SHP77 (cell line): ENCODE results near the gene ROBO1.
A peak's percentile ranks its signal among the peaks of the same experiment; 100 is the strongest.
"Not testable (repeated sequence)": the region's sequence is repeated elsewhere in the genome, so short reads cannot be mapped to it uniquely, and the experiment has no call there.

Experiments
- DNase-seq, 2 experiments: peaks; one replicate each; lab custom pipeline; 2025; lab: John Stamatoyannopoulos, UW

The ROBO1 gene

DNA sequence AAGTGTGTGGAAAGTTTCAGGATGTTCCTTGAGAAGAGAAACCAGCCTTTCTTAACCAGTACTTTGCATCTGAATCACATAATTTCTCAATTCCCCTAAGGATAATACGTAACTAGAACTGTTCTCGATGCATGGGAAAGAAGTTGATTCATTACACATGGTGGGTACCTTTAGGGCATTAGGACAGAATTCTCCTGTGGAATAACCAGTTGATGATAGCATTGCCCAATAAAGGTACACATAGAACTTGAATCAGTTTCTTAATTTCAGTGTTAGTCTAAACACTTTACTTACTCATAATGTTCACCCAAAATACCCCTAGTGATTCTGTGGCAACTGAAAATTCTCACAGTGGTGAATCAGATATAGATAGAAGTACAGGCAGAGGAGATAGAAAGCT, 1030.9 kb downstream of the ROBO1 start:
- DNase-seq: no peak

DNA sequence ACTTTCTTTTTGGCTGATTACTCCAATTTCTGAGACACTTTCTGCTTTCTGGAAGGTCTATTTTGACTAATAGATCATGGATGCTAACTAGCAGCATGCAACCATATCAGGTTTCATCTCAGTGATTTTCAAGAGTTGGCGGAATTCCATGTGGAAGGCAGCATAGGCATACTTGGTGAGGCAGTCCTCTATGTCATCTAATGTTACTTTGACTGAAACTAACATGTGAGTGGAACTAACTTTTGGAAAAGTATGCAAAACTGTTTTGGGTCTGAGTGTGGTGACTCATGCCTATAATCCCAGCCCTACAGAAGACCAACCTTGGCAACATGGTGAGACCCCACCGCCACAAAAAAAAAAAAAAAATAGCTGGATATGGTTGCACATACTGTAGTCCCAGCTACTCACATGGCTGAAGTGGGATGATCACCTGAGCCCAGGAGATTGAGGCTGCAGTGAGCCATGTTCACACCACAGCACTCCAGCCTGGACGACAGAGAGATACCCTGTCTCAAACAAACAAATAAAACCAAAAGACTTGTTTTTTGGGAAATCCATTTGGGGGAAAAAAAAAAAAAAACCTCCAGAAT, 1033.7 kb downstream of the ROBO1 start:
- peak; percentile 38 to 40 for DNase-seq

DNA sequence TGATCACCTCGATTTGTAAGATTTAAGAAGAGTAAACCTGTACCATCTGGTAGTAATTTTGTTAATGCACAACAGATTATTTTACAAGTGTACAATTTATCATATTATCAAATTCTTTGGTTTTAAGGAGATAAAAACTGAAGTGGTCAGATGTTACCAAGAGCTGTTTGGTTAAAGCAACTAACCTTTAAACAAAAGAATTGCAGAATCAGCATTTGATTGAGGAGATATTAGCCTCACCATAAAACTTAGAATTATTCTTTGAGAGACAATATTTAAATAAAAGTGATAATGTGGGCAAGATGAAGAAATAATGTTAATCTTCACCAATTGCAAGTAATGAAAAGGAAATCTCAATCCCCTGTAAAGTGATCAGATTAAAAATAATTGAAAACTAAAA, 1034.9 kb downstream of the ROBO1 start:
- DNase-seq: no peak

DNA sequence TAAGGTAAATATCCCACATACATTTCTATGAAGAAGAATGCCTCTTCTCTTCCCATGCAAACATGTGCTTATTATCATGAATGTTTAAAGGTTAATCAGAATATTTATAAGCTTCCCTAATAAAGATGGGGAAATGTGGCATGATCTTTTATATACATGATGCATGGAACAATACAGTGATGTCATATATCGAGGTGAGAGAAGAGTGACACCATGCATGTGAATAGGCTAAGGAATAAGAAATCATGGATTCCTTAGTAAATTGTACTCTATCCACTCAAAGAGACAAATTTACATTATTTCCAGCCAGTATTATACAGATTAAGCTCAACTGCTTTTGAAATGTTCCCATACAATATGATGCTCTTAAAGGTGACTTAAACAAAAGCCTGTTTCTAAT, 1035.3 kb downstream of the ROBO1 start:
- DNase-seq: no peak

DNA sequence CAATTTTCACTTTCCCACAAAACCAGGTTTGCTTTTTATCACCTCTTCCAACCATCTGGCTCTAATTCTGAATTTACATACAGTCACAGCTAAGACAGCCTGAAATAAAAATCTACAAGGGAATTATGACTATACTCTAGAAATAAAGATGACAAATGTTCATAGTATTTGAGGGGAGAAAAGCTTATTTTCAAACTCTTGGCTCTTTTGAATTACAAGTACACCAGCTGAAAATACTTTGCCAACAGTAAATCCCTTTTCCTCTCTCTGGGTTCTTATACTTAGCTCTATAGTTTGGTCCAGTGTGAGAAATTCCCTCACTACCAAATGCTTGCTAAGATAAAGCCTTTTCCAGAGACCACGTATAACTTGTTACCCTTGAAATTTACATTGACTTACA, 1037.9 kb downstream of the ROBO1 start:
- no peak for DNase-seq

DNA sequence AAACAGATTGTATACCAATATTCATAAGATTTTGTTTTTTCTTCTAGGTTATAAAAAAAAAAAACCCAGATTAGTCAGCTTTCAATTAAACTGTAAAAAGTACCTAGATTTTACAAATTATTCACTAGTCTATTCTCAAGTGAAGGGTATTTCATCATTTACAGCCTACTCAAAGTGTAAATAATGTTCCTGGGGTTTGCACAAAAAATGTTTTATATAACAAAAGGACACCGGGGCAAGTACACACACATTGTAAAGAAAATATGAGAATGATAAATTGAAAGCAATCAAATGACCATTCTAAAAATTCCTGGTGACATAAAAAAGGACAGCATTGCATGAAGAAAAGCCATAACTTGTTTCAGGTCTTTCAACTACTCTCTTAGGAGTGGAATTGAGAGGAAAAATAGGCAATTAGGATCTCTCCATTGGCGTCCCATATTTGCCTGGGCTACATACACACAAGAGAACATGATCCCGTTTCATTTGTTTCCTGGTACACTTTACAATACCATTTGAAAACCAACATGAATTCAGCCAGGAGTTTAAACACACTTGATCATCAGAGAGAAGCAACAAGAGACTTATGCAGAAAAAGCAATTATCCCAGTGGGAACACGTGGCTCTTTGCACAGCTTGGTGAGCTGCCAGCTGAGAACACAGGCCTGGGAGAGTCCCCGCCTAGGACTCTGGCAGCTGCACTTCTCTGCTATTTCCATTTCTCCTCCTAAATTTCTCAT, 1039.2 kb downstream of the ROBO1 start:
- peak; percentile 93 for DNase-seq

DNA sequence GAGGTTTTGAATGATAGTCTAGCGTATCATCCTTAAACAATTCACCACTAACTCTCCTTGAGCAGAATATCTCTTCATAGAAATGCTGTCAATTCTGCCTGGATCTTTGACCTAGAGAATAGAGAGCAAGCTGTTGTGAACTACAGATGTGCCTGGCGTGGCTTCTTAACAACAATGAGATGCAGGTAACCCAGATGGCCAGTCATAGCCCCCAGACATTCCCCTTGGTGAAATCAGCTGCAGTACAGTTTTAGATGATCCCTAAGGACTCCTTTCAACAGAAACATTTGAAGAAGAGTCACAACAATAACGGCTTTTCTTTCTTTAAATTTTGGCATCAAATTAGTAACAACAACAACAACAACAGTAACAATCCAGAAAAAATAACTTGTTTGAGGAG, 1041.3 kb downstream of the ROBO1 start:
- no peak for DNase-seq

DNA sequence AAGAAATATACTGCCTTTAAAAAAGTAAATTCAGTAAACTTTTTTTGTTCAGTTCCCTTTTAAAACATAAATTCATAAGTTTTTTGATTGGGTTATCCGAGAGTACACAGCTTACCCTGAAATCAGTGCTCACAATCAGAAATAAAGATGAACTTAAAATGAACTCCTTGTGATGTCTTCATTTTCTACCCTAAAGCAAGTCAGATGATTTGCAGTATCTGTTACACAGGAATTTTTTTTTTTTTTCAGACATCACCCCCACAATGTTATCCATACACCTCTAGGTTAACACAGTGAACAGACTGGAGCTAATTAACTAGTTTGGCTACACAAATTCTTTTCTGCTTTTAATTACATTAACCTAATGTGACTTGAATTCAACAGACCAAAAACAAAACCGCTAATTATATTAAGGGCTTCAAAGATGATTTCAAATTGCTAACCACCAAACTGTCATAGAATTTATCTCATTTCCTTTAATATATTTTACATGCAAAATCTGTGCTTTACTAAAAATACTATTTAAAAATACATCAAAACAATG, 1042.0 kb downstream of the ROBO1 start:
- DNase-seq: no peak

DNA sequence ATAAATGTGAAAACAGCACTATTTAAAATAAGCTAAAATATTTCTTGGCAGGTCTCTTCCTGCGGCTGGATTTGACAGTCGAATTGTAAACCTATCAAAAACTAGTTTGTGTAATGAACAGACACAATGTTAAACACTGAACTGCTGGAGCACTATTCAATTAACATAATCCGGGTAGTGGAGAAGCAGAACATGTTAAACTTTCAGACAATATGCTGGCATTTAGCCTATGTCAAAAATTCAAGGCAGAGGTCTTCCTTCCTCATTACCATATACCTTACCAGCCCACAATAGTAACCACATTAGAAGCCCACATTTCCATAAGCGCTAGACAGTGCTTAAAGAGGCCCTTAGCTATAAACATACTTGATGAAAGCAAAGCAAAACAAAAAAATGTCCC, 1042.9 kb downstream of the ROBO1 start:
- DNase-seq: no peak

DNA sequence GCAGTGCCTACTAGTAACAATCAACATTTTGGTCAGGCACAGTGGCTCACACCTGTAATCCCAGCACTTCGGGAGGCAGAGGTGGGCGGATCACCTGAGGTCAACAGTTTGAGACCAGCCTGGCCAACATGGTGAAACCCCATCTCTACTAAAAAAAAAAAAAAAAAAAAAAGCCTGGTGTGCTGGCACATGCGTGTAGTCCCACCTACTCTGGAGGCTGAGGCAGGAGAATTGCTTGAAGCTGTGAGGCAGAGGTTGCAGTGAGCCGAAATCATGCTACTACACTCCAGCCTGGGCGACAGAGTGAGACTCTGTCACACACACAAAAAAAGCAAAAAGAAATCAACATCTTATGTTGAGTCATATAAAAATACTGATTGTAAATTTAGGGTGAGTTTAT, 1043.4 kb downstream of the ROBO1 start:
- DNase-seq: not testable (repeated sequence)

DNA sequence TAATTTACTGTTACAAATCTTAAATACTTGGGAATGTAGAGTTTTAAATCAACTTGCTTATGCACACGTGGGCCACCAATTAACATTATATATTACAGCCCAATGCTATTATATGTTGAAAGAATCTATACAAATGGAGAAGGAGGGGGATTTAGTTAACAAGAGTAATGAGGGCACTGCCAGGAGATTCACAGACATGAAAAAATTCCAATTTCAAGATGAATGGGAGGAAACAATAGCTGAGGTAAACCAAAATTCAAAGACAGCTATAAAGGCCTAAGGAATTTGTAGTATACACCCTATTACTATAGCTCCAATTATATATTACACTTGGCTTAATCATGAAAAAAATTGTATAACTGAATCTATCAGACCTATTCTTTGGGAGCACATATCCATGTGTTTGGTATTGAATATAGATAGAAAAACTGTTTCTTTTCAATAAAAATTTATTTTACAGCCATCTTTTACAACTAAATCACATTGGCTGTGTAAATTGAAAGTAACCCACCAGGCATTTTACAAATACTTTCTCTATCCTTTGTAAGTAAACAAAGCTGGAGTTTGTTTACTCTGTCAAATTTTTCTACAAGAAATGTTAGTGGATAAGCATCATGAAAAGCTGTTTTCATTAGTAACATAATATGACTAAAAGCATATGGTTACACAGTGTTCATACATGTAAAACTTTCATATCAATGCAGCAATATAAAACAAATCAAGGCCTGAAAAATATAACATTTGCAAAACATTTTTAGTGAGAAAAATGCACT, 1045.8 kb downstream of the ROBO1 start:
- no peak for DNase-seq

DNA sequence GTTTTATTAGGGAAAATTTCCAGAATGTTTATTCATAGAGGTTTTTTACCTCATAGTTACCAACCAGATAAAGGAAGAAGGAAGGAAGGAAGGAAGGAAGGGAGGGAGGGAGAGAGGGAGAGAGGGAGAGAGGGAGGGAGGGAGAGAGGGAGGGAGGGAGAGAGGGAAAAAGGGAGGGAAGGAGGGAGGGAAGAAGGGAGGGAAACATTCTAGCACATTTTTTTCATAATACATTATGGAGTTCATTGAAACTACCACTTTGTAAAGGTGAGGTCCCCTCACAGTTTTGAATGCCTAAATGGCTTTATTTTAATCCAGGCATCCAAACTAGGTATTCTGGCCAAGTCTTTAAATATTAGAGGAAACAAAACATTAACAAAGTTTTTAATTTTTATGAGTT, 1049.1 kb downstream of the ROBO1 start:
- DNase-seq: no peak

DNA sequence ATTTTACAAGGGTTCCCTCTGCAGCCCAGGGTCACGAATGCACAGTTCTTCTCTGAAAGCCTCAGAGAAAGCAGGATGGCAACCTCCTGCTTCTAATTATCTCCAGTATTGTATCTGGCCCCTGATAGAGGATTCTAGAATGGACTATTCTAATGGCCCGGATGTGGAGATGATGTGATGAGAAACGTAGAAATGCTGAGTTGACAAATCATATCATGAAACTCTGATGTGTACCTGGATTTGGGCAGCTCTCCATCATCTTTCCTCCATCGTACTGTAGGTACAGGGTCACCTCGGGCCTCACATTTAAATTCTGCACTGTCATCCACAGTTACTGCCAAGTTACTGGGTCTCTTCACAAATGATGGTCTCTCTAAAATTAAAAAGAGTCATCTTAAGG, 1050.8 kb downstream of the ROBO1 start:
- no peak for DNase-seq

DNA sequence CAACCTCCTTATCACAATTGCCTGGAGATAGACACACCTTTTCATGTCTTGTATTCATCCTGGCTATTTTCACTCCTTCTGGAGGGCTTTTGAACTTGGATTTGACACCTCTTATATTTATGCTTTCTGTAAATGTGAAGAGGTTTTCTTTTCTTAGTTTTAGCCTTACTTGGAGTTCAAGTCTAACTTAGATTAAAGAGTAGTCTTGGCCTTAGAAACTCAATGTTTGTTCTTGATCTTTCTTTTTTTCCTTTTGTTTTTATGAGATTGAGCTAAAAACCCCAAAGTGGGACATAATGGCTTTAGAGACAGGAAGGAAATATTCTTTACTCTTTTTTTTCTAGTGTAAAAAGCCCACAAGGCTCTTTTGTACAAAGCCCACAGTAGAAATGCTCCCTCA, 1054.9 kb downstream of the ROBO1 start:
- no peak for DNase-seq

DNA sequence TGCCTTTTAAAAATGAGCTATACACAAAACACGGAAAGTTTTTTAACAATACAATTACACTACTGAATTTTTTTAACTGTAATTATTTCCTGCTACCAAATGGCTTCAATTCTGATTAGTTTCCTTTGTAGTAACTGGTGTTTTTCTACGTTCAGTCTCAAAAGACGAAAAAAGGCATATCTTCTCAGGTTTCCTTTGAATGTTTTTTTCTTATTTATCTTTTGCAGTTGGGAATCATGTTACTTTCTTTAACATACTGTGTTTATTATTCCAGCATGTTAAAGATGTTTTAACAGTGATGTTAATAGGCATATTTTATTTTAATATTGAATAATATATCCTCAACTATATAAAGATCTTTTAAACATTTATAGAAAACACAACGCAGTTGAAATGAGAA, 1055.5 kb downstream of the ROBO1 start:
- no peak for DNase-seq

DNA sequence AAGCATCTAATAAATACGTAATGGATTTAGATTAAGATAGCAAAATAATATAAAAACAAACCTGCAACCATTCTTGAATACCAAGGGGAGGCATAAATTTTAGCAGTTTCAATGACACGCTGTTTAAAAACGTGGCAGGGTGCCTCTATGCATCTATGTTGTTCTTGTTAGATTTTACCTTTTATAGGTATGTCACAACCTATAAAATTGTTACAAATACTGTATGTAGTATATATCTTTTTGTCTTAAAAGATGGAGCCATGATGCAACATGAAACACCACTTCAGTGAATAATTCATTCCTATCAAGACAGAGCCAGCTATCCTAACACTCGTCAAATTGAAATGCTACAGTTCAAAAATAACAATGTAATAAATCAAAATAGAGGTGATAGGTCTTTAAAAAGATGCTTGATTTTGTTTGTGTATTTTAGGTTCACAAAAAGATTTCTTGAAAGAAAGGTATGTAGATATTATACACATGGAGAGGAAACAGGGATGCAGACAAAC, 1059.2 kb downstream of the ROBO1 start:
- DNase-seq: no peak

DNA sequence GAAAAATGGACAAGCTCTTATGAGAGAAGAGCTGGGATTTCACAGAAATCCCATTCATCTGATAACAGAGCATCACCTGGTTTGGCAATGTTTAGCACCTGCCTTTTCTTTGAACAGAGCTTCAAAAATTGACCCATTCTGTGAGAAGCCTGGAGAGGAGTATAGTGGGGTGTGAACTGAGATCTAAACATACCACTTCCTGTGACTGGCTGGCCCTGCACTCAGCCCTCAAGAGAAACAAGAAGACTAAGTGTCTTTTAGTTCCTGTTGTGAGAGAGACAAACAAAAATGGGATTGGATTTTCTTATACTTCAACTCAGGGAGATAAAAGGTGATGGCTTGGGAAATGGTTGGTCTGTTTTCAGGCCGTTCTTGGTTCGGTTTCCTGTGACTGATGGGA, 1060.2 kb downstream of the ROBO1 start:
- no peak for DNase-seq

DNA sequence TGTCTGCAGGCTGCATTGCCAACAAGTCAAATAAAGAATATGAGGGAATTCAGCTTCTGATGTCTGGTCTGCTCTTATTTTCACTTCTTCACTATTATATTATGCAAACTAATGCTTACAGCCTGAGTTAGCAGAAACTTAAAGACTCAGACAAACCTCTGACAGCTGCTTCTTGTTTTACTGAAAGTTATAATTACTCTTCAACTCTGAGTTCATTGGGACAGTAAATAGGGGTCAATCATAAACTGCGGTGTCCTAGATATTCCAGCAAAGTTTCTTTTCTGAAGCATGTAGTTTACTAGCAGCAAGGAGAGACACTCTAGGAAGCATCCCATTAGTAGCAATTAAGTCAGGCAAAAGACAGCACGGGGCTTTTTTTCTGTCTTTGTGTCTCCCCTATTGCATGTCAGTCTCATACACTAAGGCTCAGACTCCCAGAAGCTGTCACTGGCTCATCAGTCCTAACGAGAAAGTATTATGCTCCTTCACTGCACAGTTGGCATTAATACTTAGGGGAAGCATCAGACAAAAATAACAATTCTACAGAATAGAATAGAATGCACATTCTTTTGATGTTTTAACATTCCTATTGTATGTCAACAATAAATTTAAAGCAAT, 1060.8 kb downstream of the ROBO1 start:
- DNase-seq: no peak

DNA sequence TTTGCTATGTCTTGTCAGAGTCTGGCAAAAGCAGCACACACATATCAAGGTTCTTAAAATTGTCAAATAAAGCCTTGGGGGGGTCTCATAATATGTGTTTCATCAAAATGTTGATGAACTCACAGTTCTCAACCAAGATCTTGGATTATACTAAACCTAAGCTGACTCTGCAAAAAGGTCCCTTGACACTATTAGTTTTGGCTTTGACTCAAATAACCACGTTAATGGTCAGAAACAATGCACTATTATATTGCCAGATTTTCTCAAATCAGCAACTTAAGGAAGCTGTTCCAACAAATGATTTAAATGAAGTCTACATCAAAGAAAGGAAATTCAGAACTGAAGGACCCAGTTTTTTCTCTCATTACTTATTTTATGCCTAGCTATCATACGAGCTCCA, 1063.9 kb downstream of the ROBO1 start:
- no peak for DNase-seq

DNA sequence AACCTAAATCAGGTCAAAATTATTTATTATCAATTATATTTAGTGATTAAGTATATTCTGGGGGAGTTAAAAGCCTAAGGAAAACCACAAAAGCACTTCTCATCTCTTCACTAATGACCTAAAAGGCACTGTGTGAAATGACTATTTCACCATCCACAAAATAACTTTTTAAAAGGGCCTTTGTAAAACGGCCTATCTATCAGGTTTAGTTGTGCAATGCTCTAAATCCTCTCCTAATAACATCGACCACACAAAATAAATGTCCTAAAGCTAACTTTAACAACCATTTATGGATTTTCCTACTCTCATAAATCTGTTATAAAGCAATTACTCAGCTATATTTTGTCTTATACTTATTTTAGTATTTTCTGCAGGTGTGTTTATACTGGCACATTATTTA, 1066.3 kb downstream of the ROBO1 start:
- no peak for DNase-seq

DNA sequence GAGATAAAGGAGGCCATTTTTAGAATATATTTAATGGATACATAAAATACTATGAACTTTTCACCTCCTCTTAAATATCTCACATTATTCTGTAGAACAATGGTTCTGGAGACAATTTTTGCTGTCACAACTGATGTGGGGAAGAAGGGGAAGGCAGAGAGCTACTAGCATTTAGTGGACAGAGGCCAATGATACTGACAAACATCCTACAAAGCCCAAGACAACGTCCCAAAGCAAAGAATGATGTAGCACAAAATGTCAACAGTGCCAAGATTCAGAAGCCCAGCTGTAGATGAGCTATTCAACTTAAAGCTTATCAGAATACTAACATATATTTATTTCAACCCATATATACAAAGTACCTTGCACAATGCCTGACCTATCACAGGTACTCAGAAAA, 1069.4 kb downstream of the ROBO1 start:
- DNase-seq: no peak

DNA sequence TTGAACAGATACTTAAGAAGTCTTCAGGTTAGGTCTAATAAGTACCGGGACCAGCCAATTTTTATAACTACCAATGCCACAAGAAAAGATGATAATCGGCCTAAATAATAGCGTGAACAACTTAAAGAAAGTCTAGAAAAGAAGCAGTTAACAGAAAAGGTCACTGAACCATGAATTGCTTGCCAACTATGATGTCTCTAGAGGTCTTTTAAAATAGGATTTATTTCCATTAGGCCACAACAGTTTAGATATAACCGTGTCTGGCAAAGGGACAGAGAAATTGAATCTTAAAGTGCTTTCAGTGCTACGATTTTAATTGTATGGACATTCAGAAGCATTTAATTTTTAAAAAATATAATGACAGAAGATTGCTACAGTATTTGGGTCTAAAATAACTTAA, 1070.4 kb downstream of the ROBO1 start:
- no peak for DNase-seq
